Fibroblast of lung (primary cell): ENCODE results near the gene DUSP1. TPM values are rescaled to one million over a fixed set of nuclear protein-coding genes. Genes with fewer than 3 reads are reported as not detected.

ENCODE experiments used
- DNase-seq, 2 donors: peaks; one replicate each; pipeline versions ENCODE4 v3.0.0 to v3.0.0-alpha.2; 2010; ENCODE audit warnings: low read depth in 2 of 2
- H2AFZ ChIP-seq: 2 replicates; pipeline ENCODE4 v1.5.1; 2012; ENCODE audit warnings: low read length, control low read depth, inconsistent platforms
- H3K27ac ChIP-seq: 2 replicates; pipeline ENCODE4 v1.5.1; 2011; ENCODE audit warnings: low read length, control low read depth; ENCODE audit not compliant: insufficient read depth
- H3K27me3 ChIP-seq: 2 replicates; pipeline ENCODE4 v1.5.1; 2011; ENCODE audit warnings: mild to moderate bottlenecking, low read length; ENCODE audit not compliant: control insufficient read depth, insufficient read depth
- H3K36me3 ChIP-seq: 2 replicates; pipeline ENCODE4 v1.5.1; 2011; ENCODE audit warnings: low read length; ENCODE audit not compliant: control insufficient read depth, insufficient read depth
- H3K4me1 ChIP-seq: 2 replicates; pipeline ENCODE4 v1.5.1; 2011; ENCODE audit warnings: low read length; ENCODE audit not compliant: control insufficient read depth, insufficient read depth; ENCODE audit errors: extremely low read depth
- H3K4me2 ChIP-seq: 2 replicates; pipeline ENCODE4 v1.5.1; 2011; ENCODE audit warnings: low read length, control low read depth; ENCODE audit not compliant: insufficient read depth; ENCODE audit errors: extremely low read depth
- H3K4me3 ChIP-seq, 4 experiments: fragments of 200-600 bp in 1 of 4; sonication (generic) in 1 of 4; replicated peaks in 1 of 4; 2 replicates each; pipeline ENCODE4 v1.5.1; 2011 to 2016; ENCODE audit warnings: low read length in 4 of 4, low read depth in 3 of 4, mild to moderate bottlenecking in 3 of 4, control low read depth in 2 of 4, inconsistent platforms in 1 of 4, mixed read lengths in 1 of 4; ENCODE audit not compliant: insufficient read depth in 1 of 4; ENCODE audit errors: control extremely low read depth in 1 of 4
- H3K79me2 ChIP-seq: 2 replicates; pipeline ENCODE4 v1.5.1; 2012; ENCODE audit warnings: mild to moderate bottlenecking, low read length, inconsistent platforms; ENCODE audit not compliant: control insufficient read depth, insufficient read depth
- H3K9ac ChIP-seq: 2 replicates; pipeline ENCODE4 v1.5.1; 2011; ENCODE audit warnings: mild to moderate bottlenecking, low read length, control low read depth; ENCODE audit not compliant: insufficient read depth
- H3K9me3 ChIP-seq: 2 replicates; pipeline ENCODE4 v1.5.1; 2012; ENCODE audit warnings: low read depth, low read length; ENCODE audit not compliant: control insufficient read depth, insufficient read depth
- H4K20me1 ChIP-seq: 2 replicates; pipeline ENCODE4 v1.5.1; 2011; ENCODE audit warnings: low read length; ENCODE audit not compliant: control insufficient read depth, insufficient read depth; ENCODE audit errors: extremely low read depth
- CTCF ChIP-seq, 2 donors: IDR thresholded peaks in 1 of 2; conservative IDR thresholded peaks in 1 of 2; 1 replicate in 1 of 2; 2 replicates in 1 of 2; pipeline ENCODE4 v1.5.1; 2011 to 2012; ENCODE audit warnings: low read length in 2 of 2, control low read depth in 1 of 2, inconsistent platforms in 1 of 2, low read depth in 1 of 2, mild to moderate bottlenecking in 1 of 2
- EZH2 ChIP-seq: IDR thresholded peaks from 2 replicates; pipeline ENCODE4 v1.5.1; 2012; ENCODE audit warnings: low read length, control low read depth, mild to moderate bottlenecking; ENCODE audit errors: missing control alignments
- polyA plus RNA-seq, 2 donors: library from polyadenylated mRNA; depleted of rRNA in 1 of 2; stranded (reverse) in 1 of 2; unstranded in 1 of 2; fragments of >200 nt; gene quantifications; 2 replicates each; pipeline ENCODE4 v1.2.1, GENCODE V29; 2011 to 2012; ENCODE audit warnings: missing spikeins in 1 of 2
- total RNA-seq: library from RNA; depleted of rRNA; stranded (reverse); fragments of >200 nt; gene quantifications from 2 replicates; pipeline ENCODE4 v1.2.1, GENCODE V29; 2014

The DUSP1 gene
- total and polyA plus RNA-seq, 2 donors (not counting 1 experiment from before 2014, with no cell fraction given): 121 to 148 TPM

- Histone ChIP-seq H3K9ac (no peak overlapping the region), H3K4me1 (peaks cover 36% of the 10 kb centered on the region), H2AFZ (no peak overlapping the region), H3K4me2 (no peak overlapping the region), H3K79me2 (peaks cover 12% of the 10 kb centered on the region), H3K36me3 (no peaks in the 10 kb centered on the region), H3K27me3 (no peaks in the 10 kb centered on the region), H4K20me1 (no peaks in the 10 kb centered on the region), H3K4me3 (no peak overlapping the region), H3K9me3 (no peaks in the 10 kb centered on the region), H3K27ac (peak overlapping the region; percentile 100)
- TF ChIP-seq CTCF (conservative IDR thresholded peaks at IDR 0.05 in 1 of 2, IDR thresholded peaks at IDR 0.05 in 1 of 2; ENCODE audit: low read depth in 1 of 2, low read length in 2 of 2): no peak
- TF ChIP-seq EZH2: no peak
- DNase-seq: no peak
Observed at GRCh38 chr5:172774561-172775315, 3.7 kb upstream of the DUSP1 start.

GRCh38 chr5:172773481-172774469, 2.8 kb upstream of the DUSP1 start:
- Histone ChIP-seq H3K9ac (peak overlapping the region; percentile 29), H3K79me2 (peaks cover 21% of the 10 kb centered on the region), H3K27me3 (no peaks in the 10 kb centered on the region), H4K20me1 (no peaks in the 10 kb centered on the region), H3K4me1 (peaks cover 36% of the 10 kb centered on the region), H3K4me3 (no peak overlapping the region), H3K4me2 (no peak overlapping the region), H2AFZ (no peak overlapping the region), H3K27ac (peak overlapping the region; percentile 100), H3K9me3 (no peaks in the 10 kb centered on the region), H3K36me3 (peaks cover 8% of the 10 kb centered on the region)
- peak; percentile 57 to 69 for DNase-seq
- TF ChIP-seq EZH2 (no peak), CTCF (conservative IDR thresholded peaks at IDR 0.05 in 1 of 2, IDR thresholded peaks at IDR 0.05 in 1 of 2; ENCODE audit: low read depth in 1 of 2, low read length in 2 of 2) (no peak)
